Left colon (tissue), 2 donors: ENCODE measurements around the gene JMJD1C. TPM values are rescaled to one million over a fixed set of nuclear protein-coding genes. Genes with fewer than 3 reads are reported as not detected.
A peak's percentile ranks its signal among the peaks of the same experiment; 100 is the strongest.

Source experiments
- ATAC-seq: fragments of 200-7000 bp; cut with Tn5 transposase; one replicate; pipeline ENCODE4 v1.9.1; 2020; ENCODE audit warnings: mild to moderate bottlenecking, moderate library complexity
- DNase-seq, 2 donors: peaks; one replicate each; pipeline ENCODE4 v3.0.0-alpha.2; 2020
- intact Hi-C, 2 donors: fragments of 100-400 bp; cut with DNase I in 1 of 2; cut with micrococcal nuclease in 1 of 2; formaldehyde crosslinking; loops; one replicate each; pipeline versions ENCODE4 v1.11.2 to v1.14.0; 2022; cut with DNase I, micrococcal nuclease
- total RNA-seq, 2 donors: library from RNA; stranded (reverse); fragmentation: NEBNext Ultra II Directional; extraction: Animal tissue kit (Norgen Biotek cat#: 25700); gene quantifications; one replicate each; pipeline ENCODE4 v1.2.1, GENCODE V29; 2021
- donor health status: DM: no; HTN: no; CAD: no.
- donor health status: DM: yes; HTN: yes; CAD: no.

The JMJD1C gene
- total RNA-seq, 2 donors from 2014 or later, result 56.1 to 75.0 TPM

GRCh38 chr10:63489838-63490237 is 24.1 kb upstream of the JMJD1C start:
- intact Hi-C loops, result no loop called here
- no peak for ATAC-seq
- DNase-seq, result no peak

- DNase-seq (no peak), ATAC-seq (no peak)
- intact Hi-C loops, result no loop called here
These were observed 22.2 kb upstream of the JMJD1C start for GRCh38 chr10:63487990-63488389.

GRCh38 chr10:63483983-63484382 is 18.2 kb upstream of the JMJD1C start:
- intact Hi-C loops, result no loop called here
- ATAC-seq, result no peak
- DNase-seq, result no peak

- DNase-seq (no peak), ATAC-seq (no peak)
- intact Hi-C loops, result no loop called here
These were observed 16.1 kb upstream of the JMJD1C start for GRCh38 chr10:63481815-63482421.

- ATAC-seq (peak; percentile 100), DNase-seq (peak; percentile 40 to 46)
- intact Hi-C loops, result no loop called here
These were observed 14.5 kb upstream of the JMJD1C start for GRCh38 chr10:63480237-63480636.

GRCh38 chr10:63478564-63478963 is 12.8 kb upstream of the JMJD1C start:
- DNase-seq, result no peak
- ATAC-seq, result no peak
- intact Hi-C loops, result no loop called here

- ATAC-seq, result no peak
- no peak for DNase-seq
- intact Hi-C loops, result no loop called here
These were observed 12.2 kb upstream of the JMJD1C start for GRCh38 chr10:63477927-63478326.

- ATAC-seq, result no peak
- intact Hi-C loops, result no loop called here
These were observed 8.7 kb upstream of the JMJD1C start for GRCh38 chr10:63474488-63474887.

GRCh38 chr10:63470928-63471327 is 5.2 kb upstream of the JMJD1C start:
- DNase-seq, result no peak

More at GRCh38 chr10:63474488-63474887, 8.7 kb upstream of the JMJD1C start:
- no peak for DNase-seq

GRCh38 chr10:63468947-63469346 is 3.2 kb upstream of the JMJD1C start:
- intact Hi-C loops, result loop anchor here in 1 of 2 donors (10.0 kb wide), 1 partner anchor 166 kb away; no protein-coding TSS in a partner anchor
- ATAC-seq, result no peak

More at GRCh38 chr10:63470928-63471327, 5.2 kb upstream of the JMJD1C start:
- no peak for ATAC-seq
- intact Hi-C loops, result no loop called here

GRCh38 chr10:63467841-63468240 is 2.1 kb upstream of the JMJD1C start:
- DNase-seq, result no peak
- no peak for ATAC-seq
- intact Hi-C loops, result loop anchor here in 1 of 2 donors (10.0 kb wide), 1 partner anchor 167 kb away; no protein-coding TSS in a partner anchor

More at GRCh38 chr10:63468947-63469346, 3.2 kb upstream of the JMJD1C start:
- DNase-seq, result no peak

- intact Hi-C loops, result loop anchor here in 1 of 2 donors (10.0 kb wide), 1 partner anchor 168 kb away; no protein-coding TSS in a partner anchor
- peak; percentile 53 to 71 for DNase-seq
- peak; percentile 57 for ATAC-seq
These were observed 563 bp upstream of the JMJD1C start for GRCh38 chr10:63466144-63466935.

- intact Hi-C loops, result loop anchor here in 1 of 2 donors (10.0 kb wide), 1 partner anchor 170 kb away; no protein-coding TSS in a partner anchor
- ATAC-seq, result peak; percentile 50
- no peak for DNase-seq
These were observed 1.1 kb downstream of the JMJD1C start for GRCh38 chr10:63464402-63465292.

GRCh38 chr10:63462442-63462841 is 3.3 kb downstream of the JMJD1C start:
- ATAC-seq, result no peak
- intact Hi-C loops, result loop anchor here in 1 of 2 donors (10.0 kb wide), 1 partner anchor 172 kb away; no protein-coding TSS in a partner anchor
- DNase-seq, result no peak

GRCh38 chr10:63458177-63458576 is 7.6 kb downstream of the JMJD1C start:
- intact Hi-C loops, result no loop called here
- ATAC-seq, result no peak

GRCh38 chr10:63457594-63457993 is 8.2 kb downstream of the JMJD1C start:
- DNase-seq, result no peak
- intact Hi-C loops, result no loop called here
- ATAC-seq, result no peak

More at GRCh38 chr10:63458177-63458576, 7.6 kb downstream of the JMJD1C start:
- DNase-seq, result no peak

GRCh38 chr10:63456437-63457210 is 9.2 kb downstream of the JMJD1C start:
- no peak for ATAC-seq
- intact Hi-C loops, result no loop called here
- no peak for DNase-seq

GRCh38 chr10:63455507-63455906 is 10.3 kb downstream of the JMJD1C start:
- ATAC-seq (no peak), DNase-seq (no peak)
- intact Hi-C loops, result no loop called here
